Activated effector memory CD4-positive, alpha-beta T cell treated with anti-CD3 and anti-CD28 coated beads, Interleukin-2, amount 50 U/mL, for 16 hours (primary cell): ENCODE results near the gene CCDC6.
A peak's percentile ranks its signal among the peaks of the same experiment; 100 is the strongest.

Experiments
- DNase-seq: peaks from one replicate; pipeline ENCODE4 v3.0.0-alpha.2; 2020

The CCDC6 gene

GRCh38 chr10:59843748-59844147, 62.6 kb downstream of the CCDC6 start:
- no peak for DNase-seq

GRCh38 chr10:59839576-59839975, 66.8 kb downstream of the CCDC6 start:
- DNase-seq: no peak

GRCh38 chr10:59838085-59838789, 68.1 kb downstream of the CCDC6 start:
- no peak for DNase-seq

GRCh38 chr10:59833810-59834209, 72.5 kb downstream of the CCDC6 start:
- no peak for DNase-seq

- no peak for DNase-seq
Measured at GRCh38 chr10:59832506-59832905, 73.8 kb downstream of the CCDC6 start.

GRCh38 chr10:59831658-59832503, 74.5 kb downstream of the CCDC6 start:
- DNase-seq: no peak

GRCh38 chr10:59830601-59831259, 75.6 kb downstream of the CCDC6 start:
- no peak for DNase-seq

- no peak for DNase-seq
Measured at GRCh38 chr10:59829601-59830000, 76.8 kb downstream of the CCDC6 start.

- DNase-seq: no peak
Measured at GRCh38 chr10:59829024-59829423, 77.3 kb downstream of the CCDC6 start.

GRCh38 chr10:59825932-59826331, 80.4 kb downstream of the CCDC6 start:
- no peak for DNase-seq

GRCh38 chr10:59823751-59824150, 82.6 kb downstream of the CCDC6 start:
- no peak for DNase-seq

GRCh38 chr10:59823111-59823510, 83.2 kb downstream of the CCDC6 start:
- DNase-seq: no peak

- DNase-seq: no peak
Measured at GRCh38 chr10:59820471-59820870, 85.9 kb downstream of the CCDC6 start.

GRCh38 chr10:59819683-59820082, 86.7 kb downstream of the CCDC6 start:
- DNase-seq: no peak

- DNase-seq: no peak
Measured at GRCh38 chr10:59819265-59819664, 87.1 kb downstream of the CCDC6 start.

- DNase-seq: no peak
Measured at GRCh38 chr10:59817773-59818172, 88.6 kb downstream of the CCDC6 start.

- DNase-seq: no peak
Measured at GRCh38 chr10:59814878-59815277, 91.5 kb downstream of the CCDC6 start.

- DNase-seq: no peak
Measured at GRCh38 chr10:59812519-59813122, 93.7 kb downstream of the CCDC6 start.

GRCh38 chr10:59809644-59809974, 96.7 kb downstream of the CCDC6 start:
- no peak for DNase-seq

GRCh38 chr10:59808896-59809643, 97.3 kb downstream of the CCDC6 start:
- peak; percentile 85 for DNase-seq

GRCh38 chr10:59807629-59808620, 98.4 kb downstream of the CCDC6 start:
- DNase-seq: no peak
